GM19239 (cell line): Measurements from ENCODE around the gene EIPR1.
"Not testable (repeated sequence)": the region's sequence is repeated elsewhere in the genome, so short reads cannot be mapped to it uniquely, and the experiment has no call there.

Experiments used
- DNase-seq: peaks from one replicate; pipeline ENCODE4 v3.0.0; 2011; ENCODE audit warnings: low spot score; ENCODE audit not compliant: insufficient read length
- FAIRE-seq: peaks from 2 replicates; lab custom pipeline; 2011; peaks lifted over from hg19 to GRCh38; lab: Jason Lieb, UNC

The EIPR1 gene

GRCh38 chr2:3292416-3292815 lies 85.2 kb downstream of the EIPR1 start:
- DNase-seq (no peak), FAIRE-seq (no peak)

GRCh38 chr2:3291750-3292149 lies 85.9 kb downstream of the EIPR1 start:
- DNase-seq, result no peak

GRCh38 chr2:3291113-3291512 lies 86.5 kb downstream of the EIPR1 start:
- DNase-seq, result no peak
- no peak for FAIRE-seq

More at GRCh38 chr2:3291750-3292149, 85.9 kb downstream of the EIPR1 start:
- no peak for FAIRE-seq

- FAIRE-seq (no peak), DNase-seq (no peak)
Observed at GRCh38 chr2:3290655-3291054, 87.0 kb downstream of the EIPR1 start.

- FAIRE-seq, result no peak
- no peak for DNase-seq
Observed at GRCh38 chr2:3289971-3290370, 87.6 kb downstream of the EIPR1 start.

- no peak for DNase-seq
- no peak for FAIRE-seq
Observed at GRCh38 chr2:3289526-3289925, 88.1 kb downstream of the EIPR1 start.

GRCh38 chr2:3289171-3289515 lies 88.5 kb downstream of the EIPR1 start:
- FAIRE-seq, result no peak
- no peak for DNase-seq

GRCh38 chr2:3288470-3289170 lies 89.0 kb downstream of the EIPR1 start:
- FAIRE-seq (no peak), DNase-seq (no peak)

- FAIRE-seq (no peak), DNase-seq (no peak)
Observed at GRCh38 chr2:3287896-3288295, 89.7 kb downstream of the EIPR1 start.

GRCh38 chr2:3286646-3287036 lies 91.0 kb downstream of the EIPR1 start:
- FAIRE-seq, DNase-seq: not testable (repeated sequence)

- DNase-seq (no peak), FAIRE-seq (no peak)
Observed at GRCh38 chr2:3285901-3286645, 91.5 kb downstream of the EIPR1 start.

- DNase-seq (no peak), FAIRE-seq (no peak)
Observed at GRCh38 chr2:3284657-3285630, 92.7 kb downstream of the EIPR1 start.

GRCh38 chr2:3283876-3284656 lies 93.6 kb downstream of the EIPR1 start:
- DNase-seq, FAIRE-seq: not testable (repeated sequence)

- FAIRE-seq (no peak), DNase-seq (no peak)
Observed at GRCh38 chr2:3283206-3283605, 94.4 kb downstream of the EIPR1 start.

GRCh38 chr2:3282056-3282998 lies 95.3 kb downstream of the EIPR1 start:
- DNase-seq (no peak), FAIRE-seq (no peak)

- FAIRE-seq (no peak), DNase-seq (no peak)
Observed at GRCh38 chr2:3280683-3281520, 96.7 kb downstream of the EIPR1 start.

GRCh38 chr2:3280197-3280596 lies 97.4 kb downstream of the EIPR1 start:
- DNase-seq (no peak), FAIRE-seq (no peak)
